ENCODE data around the gene MSANTD1.

Gene MSANTD1

DNA sequence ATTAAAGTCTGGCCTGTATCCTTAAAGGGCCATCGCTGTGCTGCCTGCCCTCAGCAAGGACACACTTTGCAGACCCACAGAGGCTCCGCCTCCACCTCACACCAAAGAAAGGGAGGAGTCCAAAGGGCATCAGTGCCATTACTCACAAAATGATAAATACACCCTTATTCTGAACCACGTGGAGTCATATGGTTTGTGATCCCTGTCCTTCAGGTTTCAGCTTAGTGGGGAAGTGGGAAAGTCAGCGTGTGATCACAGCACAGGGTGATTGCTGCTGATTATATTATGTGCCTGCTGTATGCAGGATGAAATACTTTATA is 35.9 kb upstream of the MSANTD1 start:
- no peak overlapping the region for H2BK5ac ChIP-seq (ENCODE audit: low read length)
- no peak overlapping the region for H3K4me2 ChIP-seq (ENCODE audit: low read length)
- H3K79me1 ChIP-seq (ENCODE audit: low read length), result no peaks in the 10 kb centered on the region
- H3K27ac ChIP-seq (ENCODE audit: low read depth, low read length), result no peak overlapping the region
- no peak overlapping the region for H3K18ac ChIP-seq (ENCODE audit: low read length)
- H3K4me1 ChIP-seq (ENCODE audit: control insufficient read depth, low read depth, low read length), result no peaks in the 10 kb centered on the region
- H3K27me3 ChIP-seq (ENCODE audit: insufficient read depth, low read length, poor library complexity), result no peaks in the 10 kb centered on the region
- H2AK5ac ChIP-seq (ENCODE audit: low read length), result no peak overlapping the region
- no peaks in the 10 kb centered on the region for H3K79me2 ChIP-seq (ENCODE audit: control insufficient read depth, insufficient read depth, low read length)
- no peak overlapping the region for H4K5ac ChIP-seq (ENCODE audit: low read length)
- peaks cover 38% of the 10 kb centered on the region for H3K36me3 ChIP-seq (ENCODE audit: control insufficient read depth, insufficient read depth, low read length)
- no peak overlapping the region for H2BK15ac ChIP-seq (replicated peaks; ENCODE audit: low read depth)
- H2BK120ac ChIP-seq (ENCODE audit: low read depth, low read length), result no peak overlapping the region
- no CpG with 5 or more reads among the region's 4 CpGs for WGBS (ENCODE audit: extremely low coverage, insufficient coverage, low lambda C conversion rate)
- no peak overlapping the region for H3K23ac ChIP-seq (ENCODE audit: low read length)
- H3K4ac ChIP-seq (ENCODE audit: low read depth, low read length), result no peak overlapping the region
- no peak overlapping the region for H3K4me3 ChIP-seq (ENCODE audit: low read length)
- H3K9ac ChIP-seq (ENCODE audit: low read length), result no peak overlapping the region
- no peak for DNase-seq
- H4K8ac ChIP-seq (ENCODE audit: low read depth, low read length), result no peak overlapping the region
- no peak overlapping the region for H3K56ac ChIP-seq (ENCODE audit: low read length)

DNA sequence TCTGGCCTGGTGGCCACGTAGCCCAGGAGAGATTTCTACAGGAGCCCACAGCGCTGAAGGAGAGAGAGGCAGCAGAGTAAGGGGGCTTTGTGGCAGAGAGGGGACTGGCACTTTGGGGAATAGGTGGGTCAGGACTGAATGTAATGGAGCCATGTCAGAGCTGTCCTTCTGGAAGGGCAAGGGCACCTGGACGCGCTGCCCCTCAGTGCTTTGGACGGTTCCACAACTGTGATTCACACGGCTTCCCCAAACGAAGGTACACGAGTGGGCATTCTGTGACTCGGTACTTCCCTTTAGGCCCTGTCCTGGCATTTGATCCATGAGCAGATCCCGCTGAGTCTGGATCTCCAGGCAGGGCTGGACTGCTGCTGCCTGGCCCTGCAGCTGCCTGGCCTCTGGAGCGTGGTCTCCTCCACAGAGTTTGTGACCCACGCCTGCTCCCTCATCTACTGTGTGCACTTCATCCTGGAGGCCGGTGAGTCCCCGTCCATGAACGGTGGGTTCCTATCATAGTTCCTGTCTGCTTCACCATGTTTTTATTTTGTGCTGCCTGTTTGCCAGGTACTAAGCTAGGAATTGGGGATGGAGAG is 35.2 kb upstream of the MSANTD1 start:
- Histone ChIP-seq H3K4me2 (ENCODE audit: low read length) (no peak overlapping the region), H2BK5ac (ENCODE audit: low read length) (no peak overlapping the region), H3K4ac (ENCODE audit: low read depth, low read length) (no peak overlapping the region), H3K18ac (ENCODE audit: low read length) (no peak overlapping the region), H4K5ac (ENCODE audit: low read length) (no peak overlapping the region), H3K56ac (ENCODE audit: low read length) (no peak overlapping the region), H2AK5ac (ENCODE audit: low read length) (no peak overlapping the region), H2BK15ac (replicated peaks; ENCODE audit: low read depth) (no peak overlapping the region), H4K8ac (ENCODE audit: low read depth, low read length) (no peak overlapping the region), H3K23ac (ENCODE audit: low read length) (no peak overlapping the region), H3K4me1 (ENCODE audit: control insufficient read depth, low read depth, low read length) (no peaks in the 10 kb centered on the region), H3K27ac (ENCODE audit: low read depth, low read length) (no peak overlapping the region), H3K4me3 (ENCODE audit: low read length) (no peak overlapping the region), H3K27me3 (ENCODE audit: insufficient read depth, low read length, poor library complexity) (no peaks in the 10 kb centered on the region), H3K79me2 (ENCODE audit: control insufficient read depth, insufficient read depth, low read length) (no peaks in the 10 kb centered on the region), H2BK120ac (ENCODE audit: low read depth, low read length) (no peak overlapping the region), H3K9ac (ENCODE audit: low read length) (no peak overlapping the region), H3K36me3 (ENCODE audit: control insufficient read depth, insufficient read depth, low read length) (peaks cover 37% of the 10 kb centered on the region), H3K79me1 (ENCODE audit: low read length) (no peaks in the 10 kb centered on the region)
- no CpG with 5 or more reads among the region's 15 CpGs for WGBS (ENCODE audit: extremely low coverage, insufficient coverage, low lambda C conversion rate)
- no peak for DNase-seq

DNA sequence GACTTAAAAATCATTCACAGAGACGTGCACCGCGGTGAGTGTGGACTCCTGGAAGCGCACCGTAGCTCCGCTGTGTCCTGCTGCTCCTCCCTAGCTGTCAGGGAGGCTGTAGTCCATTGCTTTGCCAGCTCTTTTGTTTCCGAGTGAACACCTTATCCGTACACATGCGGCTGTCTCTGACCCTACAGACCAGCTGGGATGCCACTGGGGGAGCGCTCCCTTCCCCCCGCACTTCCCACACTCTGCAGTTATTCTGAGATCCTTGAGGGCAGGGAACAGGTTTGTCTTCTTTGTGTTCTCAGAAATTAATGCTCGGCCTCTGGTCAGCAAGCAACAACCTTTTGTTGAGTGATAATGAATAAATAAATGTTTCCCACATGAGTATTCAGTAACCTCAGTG is 33.7 kb upstream of the MSANTD1 start:
- H2BK120ac ChIP-seq (ENCODE audit: low read depth, low read length), result no peak overlapping the region
- no peaks in the 10 kb centered on the region for H3K79me1 ChIP-seq (ENCODE audit: low read length)
- no peak overlapping the region for H3K18ac ChIP-seq (ENCODE audit: low read length)
- no peak overlapping the region for H2BK5ac ChIP-seq (ENCODE audit: low read length)
- H3K4me1 ChIP-seq (ENCODE audit: control insufficient read depth, low read depth, low read length), result no peaks in the 10 kb centered on the region
- no peaks in the 10 kb centered on the region for H3K79me2 ChIP-seq (ENCODE audit: control insufficient read depth, insufficient read depth, low read length)
- no peak overlapping the region for H3K27ac ChIP-seq (ENCODE audit: low read depth, low read length)
- H2AK5ac ChIP-seq (ENCODE audit: low read length), result no peak overlapping the region
- no peak for DNase-seq
- H4K5ac ChIP-seq (ENCODE audit: low read length), result no peak overlapping the region
- no peak overlapping the region for H4K8ac ChIP-seq (ENCODE audit: low read depth, low read length)
- H3K4me2 ChIP-seq (ENCODE audit: low read length), result no peak overlapping the region
- H3K56ac ChIP-seq (ENCODE audit: low read length), result no peak overlapping the region
- H3K27me3 ChIP-seq (ENCODE audit: insufficient read depth, low read length, poor library complexity), result no peaks in the 10 kb centered on the region
- H3K9ac ChIP-seq (ENCODE audit: low read length), result no peak overlapping the region
- no CpG with 5 or more reads among the region's 12 CpGs for WGBS (ENCODE audit: extremely low coverage, insufficient coverage, low lambda C conversion rate)
- H3K4ac ChIP-seq (ENCODE audit: low read depth, low read length), result no peak overlapping the region
- H3K23ac ChIP-seq (ENCODE audit: low read length), result no peak overlapping the region
- H3K4me3 ChIP-seq (ENCODE audit: low read length), result no peak overlapping the region
- H3K36me3 ChIP-seq (ENCODE audit: control insufficient read depth, insufficient read depth, low read length), result peaks cover 31% of the 10 kb centered on the region
- no peak overlapping the region for H2BK15ac ChIP-seq (replicated peaks; ENCODE audit: low read depth)

DNA sequence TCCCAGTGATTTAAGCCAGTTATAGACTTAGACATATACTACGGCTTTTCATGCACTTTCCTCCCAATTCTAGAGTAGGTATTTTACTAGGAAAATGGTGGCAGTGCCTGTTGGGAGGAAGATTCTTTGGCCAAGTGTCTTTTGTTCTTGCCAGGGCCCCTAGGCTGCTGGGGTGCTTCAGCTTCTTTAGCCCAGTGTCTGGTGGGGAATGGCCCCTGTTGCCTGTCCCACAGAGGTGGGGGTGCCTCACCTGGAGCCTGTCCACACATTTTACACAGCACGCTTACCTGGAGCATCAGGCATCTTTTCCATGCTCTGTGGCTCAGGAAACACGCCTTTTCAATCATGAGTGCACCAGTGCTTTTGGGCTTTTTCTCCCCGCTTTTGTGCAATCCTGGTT is 33.2 kb upstream of the MSANTD1 start:
- Histone ChIP-seq H4K8ac (ENCODE audit: low read depth, low read length) (no peak overlapping the region), H3K56ac (ENCODE audit: low read length) (no peak overlapping the region), H3K4ac (ENCODE audit: low read depth, low read length) (no peak overlapping the region), H3K23ac (ENCODE audit: low read length) (no peak overlapping the region), H2AK5ac (ENCODE audit: low read length) (no peak overlapping the region), H3K9ac (ENCODE audit: low read length) (no peak overlapping the region), H3K27me3 (ENCODE audit: insufficient read depth, low read length, poor library complexity) (no peaks in the 10 kb centered on the region), H3K36me3 (ENCODE audit: control insufficient read depth, insufficient read depth, low read length) (peaks cover 31% of the 10 kb centered on the region), H2BK5ac (ENCODE audit: low read length) (no peak overlapping the region), H2BK15ac (replicated peaks; ENCODE audit: low read depth) (no peak overlapping the region), H3K18ac (ENCODE audit: low read length) (no peak overlapping the region), H3K27ac (ENCODE audit: low read depth, low read length) (no peak overlapping the region), H3K79me2 (ENCODE audit: control insufficient read depth, insufficient read depth, low read length) (no peaks in the 10 kb centered on the region), H3K4me3 (ENCODE audit: low read length) (no peak overlapping the region), H4K5ac (ENCODE audit: low read length) (no peak overlapping the region), H3K4me1 (ENCODE audit: control insufficient read depth, low read depth, low read length) (no peaks in the 10 kb centered on the region), H3K4me2 (ENCODE audit: low read length) (no peak overlapping the region), H2BK120ac (ENCODE audit: low read depth, low read length) (no peak overlapping the region), H3K79me1 (ENCODE audit: low read length) (no peaks in the 10 kb centered on the region)
- no peak for DNase-seq
- WGBS (ENCODE audit: extremely low coverage, insufficient coverage, low lambda C conversion rate), result no CpG with 5 or more reads among the region's 4 CpGs

DNA sequence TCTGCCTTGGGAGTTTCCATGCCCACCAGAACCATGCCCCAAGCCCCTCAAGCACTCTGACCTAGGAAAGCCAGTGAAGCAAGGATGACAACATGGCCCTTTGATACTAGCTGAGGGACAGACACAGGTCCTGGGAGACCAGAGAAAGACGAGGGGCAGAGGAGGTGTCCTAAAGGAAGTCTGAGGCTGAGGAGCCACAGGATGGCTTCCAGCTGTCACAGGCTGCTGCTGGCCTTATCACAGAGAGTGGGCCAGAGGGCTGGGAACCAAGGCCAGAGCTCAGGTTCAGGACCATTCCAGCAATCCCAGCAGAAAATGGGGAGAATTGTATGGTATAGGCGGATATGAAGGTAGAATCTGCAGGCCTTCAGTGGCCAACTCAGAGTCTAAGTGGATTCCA is 31.7 kb upstream of the MSANTD1 start:
- Histone ChIP-seq H3K4ac (ENCODE audit: low read depth, low read length) (no peak overlapping the region), H3K36me3 (ENCODE audit: control insufficient read depth, insufficient read depth, low read length) (peaks cover 35% of the 10 kb centered on the region), H2AK5ac (ENCODE audit: low read length) (no peak overlapping the region), H2BK120ac (ENCODE audit: low read depth, low read length) (no peak overlapping the region), H4K5ac (ENCODE audit: low read length) (no peak overlapping the region), H3K4me2 (ENCODE audit: low read length) (no peak overlapping the region), H3K79me2 (ENCODE audit: control insufficient read depth, insufficient read depth, low read length) (no peaks in the 10 kb centered on the region), H3K4me1 (ENCODE audit: control insufficient read depth, low read depth, low read length) (no peaks in the 10 kb centered on the region), H3K27me3 (ENCODE audit: insufficient read depth, low read length, poor library complexity) (no peaks in the 10 kb centered on the region), H3K18ac (ENCODE audit: low read length) (no peak overlapping the region), H3K27ac (ENCODE audit: low read depth, low read length) (no peak overlapping the region), H2BK5ac (ENCODE audit: low read length) (no peak overlapping the region), H4K8ac (ENCODE audit: low read depth, low read length) (no peak overlapping the region), H2BK15ac (replicated peaks; ENCODE audit: low read depth) (no peak overlapping the region), H3K4me3 (ENCODE audit: low read length) (no peak overlapping the region), H3K23ac (ENCODE audit: low read length) (no peak overlapping the region), H3K56ac (ENCODE audit: low read length) (no peak overlapping the region), H3K79me1 (ENCODE audit: low read length) (no peaks in the 10 kb centered on the region), H3K9ac (ENCODE audit: low read length) (no peak overlapping the region)
- WGBS (ENCODE audit: extremely low coverage, insufficient coverage, low lambda C conversion rate), result no CpG with 5 or more reads among the region's 2 CpGs
- no peak for DNase-seq

DNA sequence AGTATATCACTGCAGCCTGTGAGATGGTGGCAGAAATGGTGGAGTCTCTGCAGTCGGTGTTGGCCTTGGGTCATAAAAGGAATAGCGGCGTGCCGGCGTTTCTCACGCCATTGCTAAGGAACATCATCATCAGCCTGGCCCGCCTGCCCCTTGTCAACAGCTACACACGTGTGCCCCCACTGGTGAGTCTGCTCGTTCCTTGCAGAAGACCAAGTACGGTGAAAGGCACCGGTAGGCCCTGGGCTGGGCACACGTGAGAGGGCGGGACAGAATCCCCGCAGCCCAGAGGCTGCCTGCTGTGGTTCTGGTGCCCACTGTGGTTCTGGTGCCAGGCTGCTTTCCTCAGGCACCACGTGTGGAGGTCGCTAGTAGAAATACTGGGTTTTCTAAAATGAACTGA is 31.2 kb upstream of the MSANTD1 start:
- no peak overlapping the region for H3K9ac ChIP-seq (ENCODE audit: low read length)
- no peak overlapping the region for H3K4ac ChIP-seq (ENCODE audit: low read depth, low read length)
- no peaks in the 10 kb centered on the region for H3K79me1 ChIP-seq (ENCODE audit: low read length)
- no peaks in the 10 kb centered on the region for H3K4me1 ChIP-seq (ENCODE audit: control insufficient read depth, low read depth, low read length)
- H4K8ac ChIP-seq (ENCODE audit: low read depth, low read length), result no peak overlapping the region
- peaks cover 36% of the 10 kb centered on the region for H3K36me3 ChIP-seq (ENCODE audit: control insufficient read depth, insufficient read depth, low read length)
- H3K18ac ChIP-seq (ENCODE audit: low read length), result no peak overlapping the region
- no peak overlapping the region for H4K5ac ChIP-seq (ENCODE audit: low read length)
- H3K56ac ChIP-seq (ENCODE audit: low read length), result no peak overlapping the region
- H3K4me2 ChIP-seq (ENCODE audit: low read length), result no peak overlapping the region
- no peak overlapping the region for H2BK5ac ChIP-seq (ENCODE audit: low read length)
- no peak overlapping the region for H2AK5ac ChIP-seq (ENCODE audit: low read length)
- no CpG with 5 or more reads among the region's 16 CpGs for WGBS (ENCODE audit: extremely low coverage, insufficient coverage, low lambda C conversion rate)
- H3K79me2 ChIP-seq (ENCODE audit: control insufficient read depth, insufficient read depth, low read length), result no peaks in the 10 kb centered on the region
- no peak overlapping the region for H3K4me3 ChIP-seq (ENCODE audit: low read length)
- no peak for DNase-seq
- H3K23ac ChIP-seq (ENCODE audit: low read length), result no peak overlapping the region
- no peak overlapping the region for H2BK15ac ChIP-seq (replicated peaks; ENCODE audit: low read depth)
- no peak overlapping the region for H2BK120ac ChIP-seq (ENCODE audit: low read depth, low read length)
- H3K27me3 ChIP-seq (ENCODE audit: insufficient read depth, low read length, poor library complexity), result no peaks in the 10 kb centered on the region
- no peak overlapping the region for H3K27ac ChIP-seq (ENCODE audit: low read depth, low read length)

Measured in mesendoderm (in vitro differentiated cells).